Panc1 (cell line): ENCODE data around the gene ADGRG3.

Experiments used
- POLR2AphosphoS5 ChIP-seq: IDR thresholded peaks from 2 replicates; pipeline ENCODE4 v1.6.1; 2012; ENCODE audit warnings: mild to moderate bottlenecking, low read depth, low read length, moderate library complexity
- SIN3A ChIP-seq: IDR thresholded peaks from 2 replicates; pipeline ENCODE4 v1.6.1; 2012; ENCODE audit warnings: low read depth, mild to moderate bottlenecking, low read length, moderate library complexity, borderline replicate concordance; ENCODE audit not compliant: insufficient read depth
- TCF7L2 ChIP-seq: IDR thresholded peaks from 2 replicates; pipeline ENCODE4 v1.6.1; 2011; ENCODE audit warnings: mild to moderate bottlenecking, low read depth, low read length, inconsistent platforms
- TF ChIP-seq, protein P1 (sequence below): fragments of 450-650 bp; IDR thresholded peaks from 2 replicates; pipeline ENCODE4 v1.5.1; 2017; ENCODE audit warnings: mild to moderate bottlenecking

DNA sequence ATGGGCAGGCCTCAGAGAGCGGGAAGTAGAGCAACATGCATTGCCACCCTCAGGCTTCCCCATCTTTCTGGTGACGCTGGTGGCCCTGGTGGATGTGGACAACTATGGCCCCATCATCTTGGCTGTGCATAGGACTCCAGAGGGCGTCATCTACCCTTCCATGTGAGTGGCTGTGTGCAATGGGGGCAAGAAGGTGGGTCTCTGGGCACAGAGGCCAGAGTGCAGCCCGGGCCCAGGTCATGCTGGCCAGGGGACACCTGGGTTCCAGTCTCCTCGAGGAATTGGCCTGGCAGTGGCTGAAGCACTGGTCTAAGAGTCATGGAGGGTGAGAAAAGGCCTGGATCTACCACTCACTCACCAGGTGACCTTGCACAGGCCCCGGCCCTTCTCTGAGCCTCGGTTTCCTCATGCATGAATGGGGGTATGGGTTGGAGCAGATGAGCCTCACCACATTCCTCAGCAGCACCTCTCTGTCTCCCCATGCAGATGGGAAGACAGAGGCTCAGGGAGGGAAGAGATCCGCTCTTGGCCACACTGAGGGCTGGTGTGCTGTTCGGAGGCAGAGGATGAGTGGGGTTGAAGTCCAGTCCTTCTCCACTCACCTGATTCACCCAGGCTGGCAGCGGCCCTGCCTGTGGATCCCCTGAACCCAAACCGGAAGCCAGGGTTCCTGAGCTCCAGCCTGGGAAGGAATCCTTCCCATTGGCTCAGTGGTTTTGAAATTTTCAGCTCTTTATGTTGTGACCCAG lies 7.2 kb upstream of the ADGRG3 start:
- TF ChIP-seq, protein P1, sequence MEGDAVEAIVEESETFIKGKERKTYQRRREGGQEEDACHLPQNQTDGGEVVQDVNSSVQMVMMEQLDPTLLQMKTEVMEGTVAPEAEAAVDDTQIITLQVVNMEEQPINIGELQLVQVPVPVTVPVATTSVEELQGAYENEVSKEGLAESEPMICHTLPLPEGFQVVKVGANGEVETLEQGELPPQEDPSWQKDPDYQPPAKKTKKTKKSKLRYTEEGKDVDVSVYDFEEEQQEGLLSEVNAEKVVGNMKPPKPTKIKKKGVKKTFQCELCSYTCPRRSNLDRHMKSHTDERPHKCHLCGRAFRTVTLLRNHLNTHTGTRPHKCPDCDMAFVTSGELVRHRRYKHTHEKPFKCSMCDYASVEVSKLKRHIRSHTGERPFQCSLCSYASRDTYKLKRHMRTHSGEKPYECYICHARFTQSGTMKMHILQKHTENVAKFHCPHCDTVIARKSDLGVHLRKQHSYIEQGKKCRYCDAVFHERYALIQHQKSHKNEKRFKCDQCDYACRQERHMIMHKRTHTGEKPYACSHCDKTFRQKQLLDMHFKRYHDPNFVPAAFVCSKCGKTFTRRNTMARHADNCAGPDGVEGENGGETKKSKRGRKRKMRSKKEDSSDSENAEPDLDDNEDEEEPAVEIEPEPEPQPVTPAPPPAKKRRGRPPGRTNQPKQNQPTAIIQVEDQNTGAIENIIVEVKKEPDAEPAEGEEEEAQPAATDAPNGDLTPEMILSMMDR: no peak
- TF ChIP-seq SIN3A: no peak
- TF ChIP-seq POLR2AphosphoS5: no peak
- TF ChIP-seq TCF7L2: no peak
